K562 (cell line): ENCODE results near the gene PRRX1. TPM values are rescaled to one million over a fixed set of nuclear protein-coding genes. Genes with fewer than 3 reads are reported as not detected.

Source experiments
- ILF3 ChIP-seq: fragments of 450-650 bp; IDR thresholded peaks from 2 replicates; pipeline ENCODE4 v1.6.1; 2018; ENCODE audit warnings: antibody characterized with exemption, mild to moderate bottlenecking, moderate library complexity, borderline replicate concordance
- MTA3 ChIP-seq: fragments of 450-650 bp; formaldehyde crosslinking; IDR thresholded peaks from 2 replicates; pipeline ENCODE4 v1.6.1; 2017; ENCODE audit warnings: mild to moderate bottlenecking, borderline replicate concordance
- RNF2 ChIP-seq: sonication (generic); IDR thresholded peaks from 2 replicates; pipeline ENCODE4 v1.6.1; 2016
- ZNF318 ChIP-seq, 2 experiments: fragments of 450-650 bp; IDR thresholded peaks; 2 replicates each; pipeline ENCODE4 v1.6.1; 2016; ENCODE audit warnings: mild to moderate bottlenecking in 2 of 2, borderline replicate concordance in 1 of 2, low read depth in 1 of 2, moderate library complexity in 1 of 2
- polyA plus RNA-seq, 8 experiments: library from polyadenylated mRNA; depleted of rRNA in 4 of 8; stranded (reverse) in 5 of 8; unstranded in 3 of 8; fragments of >200 nt; fragmentation: Nextera tagmentation in 2 of 8; fragmentation: Illumina TruSeq in 1 of 8; extraction: Ambion mirVana in 2 of 8; extraction: Trizol in 1 of 8; gene quantifications; 2 replicates each; pipeline versions ENCODE4 v1.2.1 to v1.2.3, GENCODE V29; 2011 to 2014; ENCODE audit warnings: inconsistent platforms in 1 of 8, missing spikeins in 1 of 8
- total RNA-seq, 7 experiments: library from RNA; depleted of rRNA in 6 of 7; stranded (reverse); fragments of >200 nt in 6 of 7; fragmentation: Illumina TruSeq in 2 of 7; extraction: Trizol in 2 of 7; gene quantifications; 2 replicates each; pipeline versions ENCODE4 v1.2.1 to v1.2.3, GENCODE V29; 2011 to 2021; ENCODE audit warnings: low replicate concordance in 1 of 7
- TF ChIP-seq, protein P1 (sequence below): fragments of 250-450 bp; sonication (Bioruptor Pico); IDR thresholded peaks from 2 replicates; pipeline ENCODE4 v1.8.0; 2021; ENCODE audit warnings: mild to moderate bottlenecking, moderate library complexity

Gene PRRX1
- total and polyA plus RNA-seq, 9 of the 15 experiments (the other 6 are each of a cell fraction or from before 2014, with no cell fraction given): not detected

GRCh38 chr1:170730438-170730837, 66.5 kb downstream of the PRRX1 start (continued):
- TF ChIP-seq, protein P1, sequence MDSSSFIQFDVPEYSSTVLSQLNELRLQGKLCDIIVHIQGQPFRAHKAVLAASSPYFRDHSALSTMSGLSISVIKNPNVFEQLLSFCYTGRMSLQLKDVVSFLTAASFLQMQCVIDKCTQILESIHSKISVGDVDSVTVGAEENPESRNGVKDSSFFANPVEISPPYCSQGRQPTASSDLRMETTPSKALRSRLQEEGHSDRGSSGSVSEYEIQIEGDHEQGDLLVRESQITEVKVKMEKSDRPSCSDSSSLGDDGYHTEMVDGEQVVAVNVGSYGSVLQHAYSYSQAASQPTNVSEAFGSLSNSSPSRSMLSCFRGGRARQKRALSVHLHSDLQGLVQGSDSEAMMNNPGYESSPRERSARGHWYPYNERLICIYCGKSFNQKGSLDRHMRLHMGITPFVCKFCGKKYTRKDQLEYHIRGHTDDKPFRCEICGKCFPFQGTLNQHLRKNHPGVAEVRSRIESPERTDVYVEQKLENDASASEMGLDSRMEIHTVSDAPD: no peak
- TF ChIP-seq ILF3: no peak
- no peak for TF ChIP-seq RNF2
- no peak for TF ChIP-seq ZNF318 (IDR thresholded peaks at IDR 0.05; ENCODE audit: borderline replicate concordance in 1 of 2, low read depth in 1 of 2)
- TF ChIP-seq MTA3: no peak
